GM18867 (cell line): ENCODE measurements around the gene PPP1R37.
"Not testable (repeated sequence)": the region's sequence is repeated elsewhere in the genome, so short reads cannot be mapped to it uniquely, and the experiment has no call there.

Experiments
- ATAC-seq: cut with Tn5 transposase; IDR thresholded peaks from one replicate; pipeline ENCODE4 v1.9.1; 2021; ENCODE audit warnings: mild to moderate bottlenecking, moderate library complexity; ENCODE audit not compliant: unreplicated experiment

PPP1R37 gene

DNA sequence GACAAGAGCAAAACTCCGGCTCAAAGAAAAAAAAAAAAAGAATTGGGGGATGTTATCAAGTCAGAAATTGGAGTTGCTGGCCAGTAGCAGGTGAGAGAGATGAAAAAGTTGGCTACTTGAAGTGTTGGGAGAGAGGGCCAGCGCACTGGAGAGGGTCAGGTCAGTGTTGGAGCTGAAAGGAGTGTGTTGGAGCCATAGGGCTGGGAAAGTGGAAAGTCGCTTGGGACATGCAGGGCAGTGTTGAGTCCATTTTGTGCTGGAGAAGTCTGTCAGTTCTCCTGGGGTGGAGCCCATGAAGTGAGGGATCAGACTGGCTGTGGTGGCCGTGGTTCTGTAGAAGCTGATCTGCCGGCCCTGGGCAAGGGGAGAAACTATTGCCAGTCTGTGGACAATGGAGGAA lies 1.7 kb downstream of the PPP1R37 start:
- ATAC-seq = no peak

DNA sequence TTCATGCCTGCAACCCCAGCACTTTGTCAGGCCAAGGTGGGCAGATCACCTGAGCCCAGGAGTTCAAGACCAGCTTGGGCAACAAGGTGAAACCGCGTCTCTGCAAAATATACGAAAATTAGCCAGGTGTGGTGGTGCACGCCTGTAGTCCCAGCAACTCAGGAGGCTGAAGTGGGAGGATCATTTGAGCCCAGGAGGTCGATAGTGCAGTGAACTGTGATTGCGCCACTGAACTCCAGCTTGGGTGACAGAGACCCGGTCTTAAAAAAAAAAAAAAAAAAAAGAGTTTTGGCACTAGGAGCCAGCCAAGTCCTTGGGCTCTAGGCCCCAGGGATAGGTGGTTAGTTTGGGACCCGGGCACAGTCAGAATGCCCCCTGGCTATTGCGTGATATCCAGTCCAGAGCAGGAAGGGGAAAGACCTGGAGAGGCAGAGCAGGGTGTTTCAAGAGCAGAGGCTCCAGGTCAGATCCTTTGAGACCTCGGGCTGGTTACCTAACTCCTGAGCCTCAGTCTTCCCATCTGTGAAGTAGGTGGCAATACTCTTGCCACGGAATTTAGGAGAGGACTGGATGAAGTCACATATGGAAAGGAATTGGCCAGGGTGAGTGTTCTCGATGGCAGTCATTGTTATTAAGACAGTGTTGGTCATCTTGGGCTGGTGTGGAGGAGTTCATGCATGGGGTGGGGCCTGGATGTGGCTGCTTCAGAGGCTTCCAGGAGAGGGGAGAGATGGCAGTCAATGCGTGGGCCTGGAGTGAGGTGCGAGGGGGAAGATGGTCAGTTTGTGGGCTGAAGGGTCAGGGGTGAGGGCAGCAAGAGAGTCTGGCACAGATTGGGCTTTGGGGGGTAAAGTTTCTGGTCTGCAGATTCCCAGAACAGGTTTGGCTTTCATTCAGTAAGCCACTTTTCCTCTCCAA lies 2.8 kb downstream of the PPP1R37 start:
- ATAC-seq = no peak

DNA sequence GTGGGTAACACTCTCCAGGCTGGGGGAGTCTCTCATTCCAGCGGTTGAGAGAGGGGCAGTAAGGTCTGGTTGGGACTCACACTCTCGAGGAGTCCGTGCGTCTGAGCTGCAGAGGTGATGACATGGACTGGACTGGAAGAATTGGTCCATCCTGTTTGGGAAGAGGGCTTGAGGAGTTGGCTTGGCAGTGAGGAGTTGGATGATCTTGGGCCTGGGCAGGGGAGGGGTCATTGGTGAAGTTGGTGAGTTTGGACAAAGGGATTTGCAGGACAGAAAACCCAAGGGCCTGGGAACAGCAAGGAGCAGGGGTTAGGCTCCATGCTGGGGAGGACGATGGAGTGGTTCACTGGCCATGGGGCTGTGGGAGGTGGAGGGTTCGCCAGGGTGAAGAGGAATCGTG lies 3.7 kb downstream of the PPP1R37 start:
- no peak for ATAC-seq

DNA sequence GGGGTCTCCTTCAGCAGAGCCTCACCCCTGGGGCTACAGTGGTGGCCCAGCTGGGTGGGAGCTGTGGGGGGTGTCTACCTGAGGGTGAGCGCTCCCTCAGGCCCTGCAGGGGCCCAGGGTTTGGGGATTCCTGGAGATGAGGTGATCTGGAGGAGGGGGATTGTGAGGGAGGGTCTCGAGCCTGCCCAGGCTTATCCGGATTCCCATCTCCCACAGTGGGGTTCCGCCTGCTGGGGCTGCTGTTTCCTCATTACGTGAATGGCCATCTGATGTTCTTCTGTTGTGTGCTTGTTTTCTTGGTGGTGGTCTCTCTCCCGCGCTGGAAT lies 4.4 kb downstream of the PPP1R37 start:
- ATAC-seq = no peak

DNA sequence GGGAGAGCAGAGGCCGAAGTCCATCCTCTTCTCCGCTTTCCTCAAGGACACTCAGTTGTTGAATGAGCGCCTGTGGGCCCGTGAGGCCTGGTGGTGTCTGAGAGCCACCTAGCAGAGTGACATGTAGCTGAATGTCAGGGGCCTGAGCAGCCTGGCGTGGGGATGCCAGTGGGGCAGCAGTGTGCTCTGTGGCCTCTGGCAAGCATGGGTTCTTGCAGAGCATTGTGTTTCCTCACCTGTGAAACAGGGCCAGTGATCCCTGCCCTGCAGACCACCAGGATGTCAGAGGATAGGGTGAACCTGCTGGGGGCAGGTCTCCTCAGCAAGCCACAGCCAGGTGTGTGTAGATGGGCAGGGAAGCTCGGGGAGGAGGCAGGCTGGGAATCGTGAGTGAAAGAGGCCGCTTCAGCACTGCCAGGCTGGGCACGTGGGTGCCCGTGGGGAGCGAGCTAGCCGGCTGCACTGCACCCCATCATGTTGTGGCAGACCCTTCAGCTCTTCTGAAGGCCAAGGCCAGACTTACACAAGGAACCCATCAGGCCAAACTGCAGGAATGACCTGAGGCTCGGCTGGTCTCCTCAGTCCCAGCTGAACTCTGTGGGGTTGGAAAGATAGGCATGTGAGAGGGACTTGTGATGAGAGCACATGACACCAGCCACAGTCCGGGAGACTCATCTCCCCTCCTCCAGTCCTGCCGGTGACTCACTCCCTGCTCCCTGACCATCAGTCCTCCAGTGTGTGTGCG lies 5.0 kb downstream of the PPP1R37 start:
- ATAC-seq = no peak

DNA sequence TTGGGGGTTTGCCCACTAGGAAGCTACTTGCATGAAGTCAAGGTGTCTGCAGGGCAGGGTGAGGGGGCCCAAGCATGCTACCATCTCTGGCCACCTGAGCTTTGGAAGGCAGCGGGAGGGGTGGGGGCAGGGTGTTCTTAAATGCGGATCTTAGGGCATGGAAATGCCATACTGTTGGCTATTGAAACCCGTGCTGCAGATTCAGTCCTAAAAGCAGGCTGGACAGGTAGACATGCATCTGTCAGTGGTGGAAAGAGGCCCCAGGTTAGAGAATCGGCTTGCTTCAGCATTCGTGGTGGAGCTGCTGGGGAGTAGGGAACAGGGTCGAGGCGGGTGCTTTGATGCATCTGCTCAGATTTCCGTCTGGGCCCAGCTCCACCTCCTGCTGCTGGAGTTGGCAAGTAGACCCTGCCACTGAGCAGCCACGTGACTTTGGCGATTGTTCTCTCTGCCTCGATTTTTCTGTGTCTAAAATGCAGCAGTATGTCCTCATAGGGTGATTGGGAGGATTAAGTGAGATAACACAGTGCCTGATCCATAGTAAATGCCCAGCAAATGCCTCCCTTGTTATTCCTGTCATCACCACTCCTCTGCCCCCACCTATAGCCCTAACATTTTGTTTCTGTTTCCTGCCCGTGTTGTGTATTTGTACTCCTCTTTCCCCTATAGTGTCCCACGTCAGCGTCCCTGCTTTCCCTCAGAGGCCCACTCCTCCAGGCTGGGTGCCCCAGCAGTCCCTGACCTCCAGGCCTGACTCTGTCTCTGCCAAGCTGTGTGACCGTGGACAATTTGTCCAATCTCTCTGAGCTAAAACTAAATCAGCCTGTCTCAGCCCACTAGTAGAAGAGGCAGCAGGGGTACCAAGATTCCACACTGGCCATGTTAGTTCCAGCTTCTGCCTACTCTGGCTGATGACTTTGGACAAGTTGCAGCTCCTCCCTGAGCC lies 5.8 kb downstream of the PPP1R37 start:
- no peak for ATAC-seq

DNA sequence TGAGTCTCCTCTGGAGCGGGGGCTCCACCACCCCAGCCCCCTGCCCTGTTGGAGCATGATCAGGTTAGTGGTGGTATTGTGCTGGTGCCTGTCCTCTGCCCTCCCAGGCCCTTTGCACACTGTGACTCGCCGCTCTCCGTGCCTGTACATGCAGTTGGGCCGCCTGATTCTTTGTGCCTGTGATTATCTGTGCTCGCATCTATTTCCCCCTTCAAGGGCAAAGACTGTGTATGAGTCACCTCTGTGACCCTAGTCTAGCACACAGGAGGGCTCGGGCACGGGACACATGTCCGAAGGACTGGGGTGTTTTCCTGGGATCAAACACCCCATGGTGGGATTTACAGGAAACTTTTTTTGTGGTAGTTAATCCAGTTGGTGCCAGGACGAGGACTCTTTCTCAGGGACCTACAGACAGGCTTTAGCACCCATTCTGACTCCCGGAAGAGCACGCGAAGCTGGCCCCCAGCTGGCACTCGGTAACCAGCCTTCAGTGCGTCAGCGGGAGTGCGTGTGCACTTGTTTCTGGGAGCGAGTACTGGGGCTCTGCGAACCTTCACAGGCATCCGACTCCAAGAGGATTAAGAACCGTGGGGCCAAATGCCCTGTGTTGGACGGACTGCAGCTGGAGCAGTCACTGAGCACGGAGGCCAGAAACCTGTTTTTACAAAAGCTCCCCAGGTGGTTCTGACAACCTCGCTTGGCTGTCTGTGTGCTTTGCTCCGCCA lies 6.7 kb downstream of the PPP1R37 start:
- no peak for ATAC-seq

DNA sequence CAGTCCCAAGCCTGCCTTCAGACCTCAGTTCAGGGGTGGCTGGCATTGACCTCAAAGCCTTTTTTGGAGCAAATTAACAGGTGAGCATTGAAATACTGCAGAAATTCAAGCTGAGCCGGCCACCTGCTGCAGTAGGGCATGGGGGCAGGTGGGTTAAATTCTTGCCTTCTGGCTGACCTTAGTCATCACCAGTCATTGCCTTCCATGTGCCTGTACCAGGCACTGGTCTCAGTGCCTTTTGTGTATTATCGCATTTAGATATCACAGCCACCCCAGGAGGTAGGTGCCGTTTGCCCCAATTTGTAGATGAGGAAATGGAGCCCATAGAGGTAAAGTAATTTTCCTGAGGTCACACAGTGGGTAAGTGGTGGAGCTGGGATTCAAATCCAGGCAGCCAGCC lies 7.2 kb downstream of the PPP1R37 start:
- ATAC-seq = no peak

DNA sequence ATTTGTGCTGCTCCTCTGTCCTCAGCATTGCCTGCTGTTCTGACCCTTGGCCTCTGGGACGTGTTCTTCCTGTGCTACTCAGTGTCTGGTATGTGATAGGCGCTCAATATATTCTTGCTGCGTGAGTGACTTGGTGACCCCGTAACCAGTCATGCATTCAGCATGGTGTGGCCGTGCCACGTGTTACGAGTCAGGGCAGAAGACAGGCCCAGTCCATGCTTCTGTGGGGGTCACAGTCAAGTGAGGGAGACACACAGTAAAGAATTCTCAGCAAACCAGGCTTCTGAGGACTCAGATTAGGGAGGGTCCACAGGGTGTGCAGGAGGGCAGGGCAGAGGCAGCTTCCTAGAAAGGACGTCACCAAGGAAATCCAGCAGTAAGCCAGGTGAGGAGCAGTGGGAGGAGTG lies 7.9 kb downstream of the PPP1R37 start:
- ATAC-seq = no peak

DNA sequence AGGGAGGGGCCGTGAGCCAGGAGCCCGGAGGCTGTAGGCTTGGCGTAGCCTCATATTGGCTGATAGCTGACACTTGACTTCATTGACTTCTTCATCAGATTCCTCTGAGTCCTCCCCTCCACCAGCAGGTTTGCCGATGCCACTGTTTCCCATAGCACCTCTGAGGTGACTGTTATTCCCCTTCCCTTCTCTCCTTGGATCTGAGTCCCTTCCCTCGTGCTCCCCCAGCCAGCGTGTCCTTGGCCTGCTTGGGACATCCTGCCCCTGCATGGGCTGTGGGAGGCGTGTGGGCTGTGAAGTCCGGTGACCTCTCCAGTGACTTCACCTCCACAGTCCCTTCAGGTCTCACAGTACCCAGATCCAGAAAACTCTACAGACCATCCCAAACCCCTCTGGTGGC lies 8.8 kb downstream of the PPP1R37 start:
- ATAC-seq = no peak

DNA sequence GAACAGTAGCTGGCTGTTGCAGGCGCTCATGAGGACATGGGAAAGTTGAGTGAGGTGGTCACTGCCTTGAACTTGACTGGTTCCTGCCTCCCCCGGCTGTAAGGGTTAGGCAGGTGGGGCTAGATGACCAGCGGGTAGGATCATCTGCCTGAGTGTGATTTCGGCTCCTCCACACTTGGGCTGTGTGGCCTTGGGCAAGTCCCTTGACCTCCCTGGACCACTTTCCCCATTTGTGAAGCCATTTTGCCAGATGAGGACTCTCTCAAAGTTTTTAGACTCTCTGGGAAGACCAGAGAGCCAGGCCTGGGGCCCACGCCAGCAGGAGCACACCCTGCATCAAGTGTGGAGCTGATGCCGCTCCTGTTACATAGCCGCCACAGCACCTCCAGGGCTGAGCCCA lies 9.5 kb downstream of the PPP1R37 start:
- no peak for ATAC-seq

DNA sequence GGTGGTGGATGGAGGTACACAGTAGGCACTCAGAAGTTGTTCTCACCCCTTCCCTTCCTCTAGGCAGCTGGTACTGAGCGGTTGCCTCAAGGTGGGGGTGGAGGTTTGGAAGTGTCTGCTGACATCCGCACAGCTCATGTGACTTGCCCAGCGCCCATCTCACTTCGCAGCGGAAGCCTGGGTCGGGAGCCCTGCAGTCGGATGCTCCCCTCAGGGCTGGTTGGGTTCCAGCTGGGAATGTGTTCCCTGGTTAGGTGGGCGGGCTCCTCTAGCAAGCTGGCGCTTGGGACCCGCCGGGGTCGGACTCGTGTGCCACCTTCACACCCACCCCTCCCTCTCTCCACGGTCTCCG lies 10.2 kb downstream of the PPP1R37 start:
- ATAC-seq = no peak

DNA sequence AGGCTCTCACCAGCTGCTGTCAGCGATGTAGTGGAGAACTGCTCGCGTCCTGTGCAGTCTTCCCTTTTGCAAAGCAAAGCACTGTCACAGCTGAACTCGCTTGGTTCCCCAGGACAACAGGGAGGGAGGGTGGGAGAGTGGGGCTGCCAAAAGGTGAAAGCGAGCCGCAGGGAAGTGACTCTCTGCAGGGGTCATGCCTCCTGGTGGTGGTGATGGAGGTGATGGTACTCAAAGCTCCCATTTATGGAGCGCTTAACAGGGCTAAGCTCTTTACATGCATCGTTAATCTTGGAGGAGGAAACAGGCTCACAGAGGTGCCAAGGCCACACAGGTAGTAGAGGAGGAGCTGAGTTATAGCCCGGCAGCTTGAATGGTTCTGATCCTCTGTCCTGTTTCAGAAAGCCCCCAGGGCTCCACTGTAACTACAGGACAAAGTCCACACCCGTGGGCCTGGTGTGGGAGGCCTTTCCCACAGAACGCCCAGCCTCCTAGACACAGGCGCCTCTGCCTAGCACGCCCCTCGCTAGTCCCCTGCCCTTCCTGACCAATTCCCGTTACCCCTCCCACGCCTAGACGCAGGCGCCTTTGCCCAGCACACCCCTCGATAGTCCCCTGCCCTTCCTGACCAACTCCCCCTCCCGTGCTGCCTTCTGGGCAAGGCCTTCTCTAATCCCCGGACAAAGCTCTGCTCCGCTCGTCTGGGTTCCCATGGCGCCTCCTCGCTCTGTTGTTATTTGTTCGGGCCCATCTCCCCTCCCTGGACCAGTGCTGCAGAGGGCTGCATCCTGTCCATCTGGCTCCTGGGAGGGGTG lies 10.7 kb downstream of the PPP1R37 start:
- ATAC-seq = no peak

DNA sequence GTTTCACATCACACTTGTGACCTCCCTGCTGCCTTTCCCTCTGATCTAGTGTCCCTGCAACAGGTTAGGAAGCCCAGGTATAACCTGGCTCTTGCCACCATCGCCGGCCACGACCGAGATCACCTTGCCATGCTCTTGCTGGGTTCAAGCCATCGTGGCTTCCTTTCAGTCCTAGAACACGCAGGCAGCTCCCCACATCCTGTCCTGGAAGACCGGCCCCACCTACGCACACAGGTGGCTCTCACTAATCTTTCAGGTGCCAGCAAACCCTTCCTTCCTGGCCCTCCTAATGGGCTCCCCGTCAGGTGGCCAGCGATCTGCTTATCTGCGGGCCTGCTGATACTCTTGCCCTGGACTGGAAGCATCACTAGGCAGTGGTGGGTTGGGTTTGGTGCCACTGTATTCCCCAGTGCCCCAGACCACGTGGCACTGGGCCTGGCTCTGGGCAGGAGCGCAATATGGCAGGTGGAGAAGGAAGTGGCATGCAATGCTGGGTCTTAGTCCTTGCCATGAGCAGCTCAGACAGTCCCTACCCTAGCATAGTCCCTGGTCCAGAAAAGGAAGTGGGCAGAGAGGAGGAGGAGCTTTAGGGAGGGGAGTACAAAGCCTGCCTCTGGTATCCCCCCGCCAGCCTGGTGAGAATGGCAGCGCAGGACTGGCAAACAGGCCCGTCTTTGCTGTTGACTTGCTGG lies 11.8 kb downstream of the PPP1R37 start:
- no peak for ATAC-seq

DNA sequence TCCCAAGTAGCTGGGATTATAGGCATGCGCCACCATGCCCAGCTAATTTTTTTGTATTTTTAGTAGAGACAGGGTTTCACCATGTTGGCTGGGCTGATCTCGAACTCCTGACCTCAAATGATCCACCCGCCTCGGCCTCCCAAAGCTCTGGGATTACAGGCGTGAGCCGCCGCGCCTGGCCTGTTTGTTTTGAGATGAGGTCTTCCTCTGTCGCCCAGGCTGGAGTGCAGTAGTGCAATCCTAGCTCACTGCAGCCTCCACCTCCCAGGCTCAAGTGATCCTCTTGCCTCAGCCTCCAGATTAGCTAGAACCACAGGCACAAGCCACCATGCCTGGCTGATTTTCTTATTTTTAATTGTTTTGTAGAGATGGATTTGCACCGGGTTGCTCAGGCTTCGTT lies 13.4 kb downstream of the PPP1R37 start:
- ATAC-seq = not testable (repeated sequence)

DNA sequence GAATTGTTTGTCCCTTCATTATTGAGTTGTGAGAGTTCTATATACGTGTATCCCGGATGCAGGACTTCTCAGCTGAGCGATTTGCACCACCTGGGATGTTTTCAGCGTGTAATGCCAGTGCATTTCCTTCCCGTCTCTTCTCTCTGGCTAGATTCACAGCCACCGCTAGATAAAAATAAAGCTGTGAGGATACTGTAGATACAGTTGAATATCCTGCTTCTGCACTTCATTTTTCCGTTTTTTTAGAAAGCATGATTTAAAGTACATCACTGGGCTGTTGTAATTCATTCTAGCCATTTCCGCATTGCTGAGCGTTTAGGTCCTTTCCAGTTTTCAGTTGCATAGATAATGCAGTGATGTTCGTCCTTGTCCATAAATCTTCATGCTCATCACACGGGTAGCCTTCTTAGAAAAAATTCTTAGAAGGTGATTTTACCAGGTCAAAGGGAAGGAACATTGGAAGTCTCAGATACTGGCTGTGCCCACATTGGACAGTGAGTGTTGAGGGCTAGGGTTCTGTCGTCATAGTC lies 14.7 kb downstream of the PPP1R37 start:
- ATAC-seq = no peak

DNA sequence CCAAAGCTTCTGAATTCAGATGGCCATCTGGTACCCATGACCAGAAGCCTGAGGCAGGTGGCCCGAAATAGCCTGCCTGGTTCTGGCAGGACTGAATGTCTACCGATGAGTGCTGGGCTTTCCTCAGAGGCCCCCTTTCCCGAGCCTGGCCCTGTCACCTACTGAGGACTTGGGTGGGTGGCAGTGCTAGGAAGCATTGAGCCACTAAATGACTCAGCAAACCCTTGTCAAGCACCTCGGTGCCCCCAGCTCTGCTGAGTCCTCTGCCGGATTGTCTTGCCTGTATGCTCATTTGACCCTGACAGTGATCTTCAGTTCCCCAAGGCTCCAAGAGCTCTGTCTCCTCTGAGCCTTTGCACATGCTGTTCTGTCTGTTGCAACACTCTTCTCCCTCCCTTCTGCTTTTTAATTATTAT lies 17.9 kb downstream of the PPP1R37 start:
- no peak for ATAC-seq

DNA sequence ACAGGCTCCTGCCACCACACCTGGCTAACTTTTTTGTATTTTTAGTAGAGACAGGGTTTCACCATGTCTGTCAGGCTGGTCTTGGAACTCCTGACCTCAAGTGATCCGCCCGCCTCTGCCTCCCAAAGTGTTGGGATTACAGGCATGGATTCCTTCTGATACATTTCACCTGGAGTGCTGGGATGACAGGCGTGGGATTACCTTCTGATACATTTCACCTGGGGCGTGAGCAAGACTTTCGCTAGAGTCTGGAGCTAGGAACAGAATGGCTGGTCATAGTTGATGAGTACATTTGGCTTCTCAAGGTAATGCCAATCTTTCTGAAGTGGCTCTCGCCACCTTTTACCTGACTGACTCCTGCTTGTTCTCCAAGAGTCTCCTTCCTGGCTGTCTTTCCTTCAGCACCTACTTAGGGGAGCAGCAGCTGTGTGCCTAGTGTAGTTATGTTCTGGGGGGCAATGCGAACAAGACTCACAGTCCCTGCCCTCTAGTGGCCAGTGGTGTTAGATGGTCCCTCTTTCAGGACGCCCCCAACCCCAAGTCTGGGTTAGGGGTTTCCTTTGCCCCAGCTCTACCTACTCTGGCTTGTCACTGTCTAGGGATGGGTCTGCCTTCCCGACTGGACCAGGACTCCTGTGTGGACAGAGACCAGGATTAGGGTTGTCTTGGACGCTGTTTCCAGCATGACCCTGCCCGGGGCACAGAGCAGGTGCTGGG lies 19.3 kb downstream of the PPP1R37 start:
- no peak for ATAC-seq
